Measurements from ENCODE around the gene TRIM28. TPM values are rescaled to one million over a fixed set of nuclear protein-coding genes. Genes with fewer than 3 reads are reported as not detected.
"Not testable (repeated sequence)": the region's sequence is repeated elsewhere in the genome, so short reads cannot be mapped to it uniquely, and the experiment has no call there.

TRIM28 gene
- total RNA-seq, 6 donors from 2014 or later: 197 to 283 (median 213) TPM

DNA sequence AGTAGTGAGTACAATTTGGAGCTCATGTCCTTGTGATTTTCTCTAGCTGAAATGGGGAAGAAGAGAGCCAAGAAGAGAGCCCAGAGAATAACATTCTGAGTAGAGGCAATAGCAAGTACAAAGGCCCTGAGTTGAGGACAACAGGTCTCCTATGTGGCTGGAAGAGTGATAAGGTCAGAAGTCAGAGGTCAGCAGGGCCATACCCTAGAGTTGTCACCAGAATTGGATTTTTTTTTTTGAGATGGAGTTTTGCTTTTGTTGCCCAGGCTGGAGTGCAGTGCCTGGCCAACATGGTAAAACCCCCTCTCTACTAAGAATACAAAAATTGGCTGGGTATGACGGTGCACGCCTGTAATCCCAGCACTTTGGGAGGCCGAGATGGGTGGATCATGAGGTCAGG is 8.0 kb upstream of the TRIM28 start:
- WGBS, 2 donors: 93 to 100% methylated on average over 3 of the region's 3 CpGs
- peaks cover 7 to 14% (median 11%) of the 10 kb centered on the region in 4 donors for H3K4me1 ChIP-seq
- no peak overlapping the region for H3K27ac ChIP-seq
- DNase-seq (no peak), ATAC-seq (ENCODE audit: low FRiP score in 2 of 2) (no peak)
- H3K36me3 ChIP-seq: no peaks in the 10 kb centered on the region
- H3K4me3 ChIP-seq: no peak overlapping the region
- peaks cover 0 to 9% (median 3%) of the 10 kb centered on the region in 4 donors for H3K27me3 ChIP-seq
- no peak for TF ChIP-seq POLR2A (IDR thresholded peaks at IDR 0.05)
- no peak for TF ChIP-seq EP300 (IDR thresholded peaks at IDR 0.05)
- TF ChIP-seq, protein P1, sequence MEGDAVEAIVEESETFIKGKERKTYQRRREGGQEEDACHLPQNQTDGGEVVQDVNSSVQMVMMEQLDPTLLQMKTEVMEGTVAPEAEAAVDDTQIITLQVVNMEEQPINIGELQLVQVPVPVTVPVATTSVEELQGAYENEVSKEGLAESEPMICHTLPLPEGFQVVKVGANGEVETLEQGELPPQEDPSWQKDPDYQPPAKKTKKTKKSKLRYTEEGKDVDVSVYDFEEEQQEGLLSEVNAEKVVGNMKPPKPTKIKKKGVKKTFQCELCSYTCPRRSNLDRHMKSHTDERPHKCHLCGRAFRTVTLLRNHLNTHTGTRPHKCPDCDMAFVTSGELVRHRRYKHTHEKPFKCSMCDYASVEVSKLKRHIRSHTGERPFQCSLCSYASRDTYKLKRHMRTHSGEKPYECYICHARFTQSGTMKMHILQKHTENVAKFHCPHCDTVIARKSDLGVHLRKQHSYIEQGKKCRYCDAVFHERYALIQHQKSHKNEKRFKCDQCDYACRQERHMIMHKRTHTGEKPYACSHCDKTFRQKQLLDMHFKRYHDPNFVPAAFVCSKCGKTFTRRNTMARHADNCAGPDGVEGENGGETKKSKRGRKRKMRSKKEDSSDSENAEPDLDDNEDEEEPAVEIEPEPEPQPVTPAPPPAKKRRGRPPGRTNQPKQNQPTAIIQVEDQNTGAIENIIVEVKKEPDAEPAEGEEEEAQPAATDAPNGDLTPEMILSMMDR (IDR thresholded peaks at IDR 0.05): no peak
- TF ChIP-seq POLR2AphosphoS5 (IDR thresholded peaks at IDR 0.05): no peak
- no peaks in the 10 kb centered on the region for H3K9me3 ChIP-seq

DNA sequence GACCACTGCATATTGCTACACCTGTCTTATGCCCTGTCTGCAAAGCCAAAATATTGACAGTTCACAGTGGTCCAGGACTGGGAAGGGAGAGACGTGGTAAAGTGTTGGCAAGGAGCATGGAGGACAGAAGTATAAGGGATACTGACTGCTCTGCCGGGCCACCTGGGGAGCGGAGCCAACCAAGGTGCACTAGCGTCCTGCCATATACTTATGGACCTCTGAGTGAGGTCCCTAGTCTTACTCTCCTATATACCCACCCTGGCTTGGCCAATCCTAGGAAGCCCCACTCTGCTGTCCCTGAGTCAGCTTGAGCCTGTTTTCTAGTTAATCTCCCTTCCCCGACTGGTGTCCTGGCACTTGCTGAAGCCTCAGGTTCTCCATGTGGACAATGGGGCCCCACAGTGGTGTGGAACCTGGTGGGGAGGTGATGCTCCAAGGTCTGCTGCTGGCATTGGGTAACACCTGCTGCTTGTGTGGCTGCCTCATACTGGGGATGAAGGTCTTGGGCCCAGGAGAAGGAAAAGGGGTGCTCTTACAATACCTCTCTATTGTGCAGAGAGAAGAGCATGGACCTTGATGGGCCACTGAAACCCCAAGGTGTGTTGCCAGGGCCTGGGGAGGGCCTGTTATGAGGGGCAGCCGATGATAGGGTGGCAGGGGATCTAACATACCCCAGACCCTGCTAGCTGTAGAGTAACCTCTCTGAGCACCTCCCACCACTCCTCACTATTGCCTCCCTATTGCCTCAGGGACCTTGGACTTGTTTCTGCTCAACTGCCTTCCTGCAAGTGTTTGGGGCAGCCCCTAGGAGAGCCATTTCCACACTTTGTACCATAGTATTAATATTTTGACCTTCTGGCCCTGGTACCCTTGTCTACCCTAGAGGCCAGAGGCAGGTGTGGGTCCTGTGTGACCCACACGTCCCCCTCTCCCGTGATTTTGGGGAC is 6.7 kb upstream of the TRIM28 start:
- Histone ChIP-seq H3K27me3 (peaks cover 0 to 9% (median 3%) of the 10 kb centered on the region in 4 donors), H3K4me3 (no peak overlapping the region), H3K36me3 (no peaks in the 10 kb centered on the region), H3K4me1 (peaks cover 7 to 14% (median 11%) of the 10 kb centered on the region in 4 donors), H3K27ac (no peak overlapping the region), H3K9me3 (no peaks in the 10 kb centered on the region)
- DNase-seq: no peak
- TF ChIP-seq EP300 (IDR thresholded peaks at IDR 0.05) (no peak), POLR2AphosphoS5 (IDR thresholded peaks at IDR 0.05) (no peak), POLR2A (IDR thresholded peaks at IDR 0.05) (no peak)
- TF ChIP-seq, protein P1 (IDR thresholded peaks at IDR 0.05): no peak
- peak in 1 of 2 donors; percentile 55 for ATAC-seq (ENCODE audit: low FRiP score in 2 of 2)
- 83 to 96% methylated on average over 7 to 8 of the region's 8 CpGs for WGBS, 2 donors

DNA sequence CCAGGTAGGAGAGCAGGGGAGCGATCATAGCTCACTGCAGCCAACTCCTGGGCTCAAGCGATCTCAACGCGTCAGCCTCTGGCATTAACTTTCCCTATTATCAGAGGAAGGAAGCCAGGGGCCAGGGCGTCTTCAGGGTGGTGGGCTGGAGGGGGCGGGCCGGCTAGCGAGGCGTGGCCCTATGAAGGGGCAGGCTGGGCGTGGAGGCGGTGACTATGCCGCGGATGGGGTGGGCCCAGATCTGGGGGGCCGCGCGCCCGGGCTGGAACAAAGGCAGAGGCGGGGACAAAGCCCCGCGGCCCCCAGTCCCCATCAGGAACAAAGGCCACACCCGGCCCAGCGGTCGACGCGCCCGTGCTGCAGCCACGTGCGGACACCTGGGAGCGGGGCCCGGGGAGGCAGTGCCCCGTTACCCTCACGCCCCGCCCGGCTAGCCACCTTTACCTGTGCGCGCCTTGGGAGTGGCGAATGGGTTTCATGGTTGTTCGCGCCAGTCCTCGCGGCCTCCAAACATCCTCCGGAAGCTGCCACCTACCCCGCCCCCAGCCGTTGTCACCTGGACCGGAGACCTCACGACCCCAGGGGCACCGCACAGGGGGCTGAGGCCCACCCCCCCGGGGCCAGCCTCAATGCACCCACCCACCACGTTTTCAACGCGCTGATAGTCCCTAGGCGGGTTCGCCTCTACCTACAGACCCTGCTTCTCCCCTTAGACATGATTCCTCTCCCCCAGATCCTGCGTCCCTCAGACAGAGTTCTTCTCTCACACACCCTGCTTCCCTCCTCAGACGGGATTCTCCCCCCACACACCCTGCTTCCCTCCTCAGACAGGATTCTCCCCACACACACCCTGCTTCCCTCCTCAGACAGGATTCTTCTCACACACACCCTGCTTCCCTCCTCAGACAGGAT is 5.4 kb upstream of the TRIM28 start:
- H3K9me3 ChIP-seq: no peaks in the 10 kb centered on the region
- H3K27ac ChIP-seq: peak overlapping the region; percentile 17 to 69 (median 40)
- peak overlapping the region in 3 of 4 donors; percentile 34 to 42 (median 41) for H3K4me3 ChIP-seq
- ATAC-seq (ENCODE audit: low FRiP score in 2 of 2): peak; percentile 52 to 82
- peak in 1 of 2 donors; percentile 87 for DNase-seq
- H3K4me1 ChIP-seq: peaks cover 10 to 20% (median 14%) of the 10 kb centered on the region in 4 donors
- H3K36me3 ChIP-seq: no peaks in the 10 kb centered on the region
- H3K27me3 ChIP-seq: peaks cover 0 to 9% (median 3%) of the 10 kb centered on the region in 4 donors
- WGBS, 2 donors: 3 to 7% methylated on average over 24 to 49 of the region's 55 CpGs
- TF ChIP-seq POLR2AphosphoS5 (IDR thresholded peaks at IDR 0.05): no peak
- TF ChIP-seq, protein P1 (IDR thresholded peaks at IDR 0.05): no peak
- no peak for TF ChIP-seq POLR2A (IDR thresholded peaks at IDR 0.05)
- no peak for TF ChIP-seq EP300 (IDR thresholded peaks at IDR 0.05)

DNA sequence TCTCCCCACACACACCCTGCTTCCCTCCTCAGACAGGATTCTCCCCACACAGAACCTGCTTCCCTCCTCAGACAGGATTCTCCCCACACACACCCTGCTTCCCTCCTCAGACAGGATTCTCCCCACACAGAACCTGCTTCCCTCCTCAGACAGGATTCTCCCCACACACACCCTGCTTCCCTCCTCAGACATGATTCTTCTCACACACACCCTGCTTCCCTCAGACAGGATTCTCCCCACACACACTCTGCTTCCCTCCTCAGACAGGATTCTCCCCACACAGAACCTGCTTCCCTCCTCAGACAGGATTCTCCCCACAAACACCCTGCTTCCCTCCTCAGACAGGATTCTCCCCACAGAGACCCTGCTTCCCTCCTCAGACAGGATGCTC is 4.7 kb upstream of the TRIM28 start:
- not testable (repeated sequence) for H3K36me3 ChIP-seq; H3K27ac ChIP-seq; DNase-seq; H3K27me3 ChIP-seq; H3K4me3 ChIP-seq; H3K9me3 ChIP-seq; ATAC-seq (ENCODE audit: low FRiP score in 2 of 2)
- H3K4me1 ChIP-seq: peaks cover 10 to 22% (median 15%) of the 10 kb centered on the region in 4 donors

DNA sequence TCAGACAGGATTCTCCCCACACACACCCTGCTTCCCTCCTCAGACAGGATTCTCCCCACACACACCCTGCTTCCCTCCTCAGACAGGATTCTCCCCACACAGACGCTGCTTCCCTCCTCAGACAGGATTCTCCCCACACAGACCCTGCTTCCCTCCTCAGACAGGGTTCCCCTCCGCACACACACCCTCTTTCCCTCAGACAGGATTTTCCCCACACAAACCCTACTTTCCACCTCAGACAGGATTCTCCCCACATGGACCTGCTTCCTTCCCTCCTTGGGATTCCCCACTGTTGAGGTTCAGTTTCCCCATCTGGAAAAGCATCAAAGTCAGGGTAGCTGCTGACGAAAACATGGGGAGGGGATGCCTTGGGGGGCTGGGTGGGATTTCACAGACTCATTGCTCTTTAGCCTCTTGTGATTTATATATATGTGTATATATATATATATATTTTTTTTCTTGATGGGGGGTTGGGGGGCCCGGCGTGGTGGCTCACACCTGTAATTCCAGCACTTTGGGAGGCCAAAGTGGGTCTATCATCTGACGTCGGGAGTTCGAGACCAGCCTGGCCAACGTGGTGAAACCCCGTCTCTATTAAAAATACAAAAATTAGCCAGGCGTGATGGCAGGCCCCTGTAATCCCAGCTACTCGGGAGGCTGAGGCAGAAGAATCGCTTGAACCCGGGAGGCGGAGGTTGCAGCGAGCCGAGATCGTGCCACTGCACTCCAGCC is 1.1 kb upstream of the TRIM28 start:
- Histone ChIP-seq H3K4me3 (peak overlapping the region in 3 of 4 donors; percentile 91 to 98 (median 97)), H3K27ac (peak overlapping the region; percentile 89 to 98 (median 94)), H3K4me1 (peaks cover 31 to 45% (median 38%) of the 10 kb centered on the region in 4 donors)
- not testable (repeated sequence) for ATAC-seq (ENCODE audit: low FRiP score in 2 of 2); DNase-seq; H3K36me3 ChIP-seq; H3K9me3 ChIP-seq; H3K27me3 ChIP-seq
- WGBS, 2 donors: 85% methylated on average over 18 of the region's 18 CpGs
